ENCODE measurements around the gene SGMS2. TPM values are rescaled to one million over a fixed set of nuclear protein-coding genes. Genes with fewer than 3 reads are reported as not detected.

Gene SGMS2
- total and polyA plus RNA-seq, 10 of the 15 experiments (the other 5 are each of a cell fraction or from before 2014, with no cell fraction given): under 0.01 to 3.2 (median 0.17) TPM; not detected in 4

- TF ChIP-seq PRDM15 (CRISPR knock-in tag; IDR thresholded peaks at IDR 0.05) (no peak), IRF4 (IDR thresholded peaks at IDR 0.05; ENCODE audit: low read depth, low read length) (no peak), MYC (IDR thresholded peaks at IDR 0.05; ENCODE audit: insufficient read depth, insufficient read length, insufficient replicate concordance, low read length, severe bottlenecking) (no peak), SIX5 (IDR thresholded peaks at IDR 0.05; ENCODE audit: low read depth, low read length, severe bottlenecking) (no peak), CBX3 (IDR thresholded peaks at IDR 0.05; ENCODE audit: borderline replicate concordance, low read depth) (no peak), ZNF622 (IDR thresholded peaks at IDR 0.05) (no peak), BRCA1 (IDR thresholded peaks at IDR 0.05; ENCODE audit: low read depth, low read length) (no peak), PBX3 (IDR thresholded peaks at IDR 0.05; ENCODE audit: insufficient replicate concordance, low read depth, low read length) (peak; percentile 59), MEF2B (IDR thresholded peaks at IDR 0.05; ENCODE audit: partially characterized antibody, poor library complexity, severe bottlenecking) (no peak), MYB (IDR thresholded peaks at IDR 0.05; ENCODE audit: borderline replicate concordance, low read depth, low read length) (no peak), ZNF592 (IDR thresholded peaks at IDR 0.05) (no peak), ASH2L (IDR thresholded peaks at IDR 0.05; ENCODE audit: borderline replicate concordance, low read depth) (peak; percentile 25; the same call in 1 of the 2 replicates), CBFB (IDR thresholded peaks at IDR 0.05; ENCODE audit: low read depth) (no peak), HDAC6 (IDR thresholded peaks at IDR 0.05; ENCODE audit: unreplicated experiment) (peak; percentile 55), ZNF687 (IDR thresholded peaks at IDR 0.05) (no peak)
Observed at GRCh38 chr4:107930821-107931774, 106.4 kb downstream of the SGMS2 start, which contains the start of gene CYP2U1 (continued).
